Stimulated activated CD8-positive, alpha-beta memory T cell treated with anti-CD3 and anti-CD28 coated beads, Interleukin-7, amount 100 ng/mL, for 1 hour (primary cell): ENCODE results near the gene BHMT.
A peak's percentile ranks its signal among the peaks of the same experiment; 100 is the strongest.
"Not testable (repeated sequence)": the region's sequence is repeated elsewhere in the genome, so short reads cannot be mapped to it uniquely, and the experiment has no call there.

Source experiments
- DNase-seq, 2 donors: peaks; one replicate each; pipeline ENCODE4 v3.0.0-alpha.2; 2020; ENCODE audit warnings: low read depth in 2 of 2

The BHMT gene

GRCh38 chr5:79111960-79112702 is 522 bp downstream of the BHMT start:
- DNase-seq: no peak

GRCh38 chr5:79112703-79113058 is 1.1 kb downstream of the BHMT start:
- DNase-seq: no peak

DNA sequence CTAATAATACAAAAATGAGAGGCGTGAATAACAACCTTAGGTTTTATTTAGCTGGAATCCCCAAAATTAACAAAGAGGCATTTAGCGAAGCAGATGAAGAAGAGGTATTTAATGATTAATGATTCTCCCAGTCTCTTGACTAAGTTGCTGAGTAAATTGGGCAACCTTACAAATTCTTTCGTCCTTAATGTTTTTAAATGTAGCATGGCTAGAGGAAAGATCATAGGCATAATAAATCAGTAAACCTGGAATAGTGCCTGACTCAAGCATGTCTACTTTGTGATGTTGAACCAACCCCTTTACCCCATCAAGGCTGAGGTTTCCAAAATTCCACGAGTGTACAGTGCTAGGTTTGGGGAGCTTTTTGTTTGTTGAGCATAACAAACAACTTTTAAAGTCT is 7.9 kb downstream of the BHMT start:
- no peak for DNase-seq

DNA sequence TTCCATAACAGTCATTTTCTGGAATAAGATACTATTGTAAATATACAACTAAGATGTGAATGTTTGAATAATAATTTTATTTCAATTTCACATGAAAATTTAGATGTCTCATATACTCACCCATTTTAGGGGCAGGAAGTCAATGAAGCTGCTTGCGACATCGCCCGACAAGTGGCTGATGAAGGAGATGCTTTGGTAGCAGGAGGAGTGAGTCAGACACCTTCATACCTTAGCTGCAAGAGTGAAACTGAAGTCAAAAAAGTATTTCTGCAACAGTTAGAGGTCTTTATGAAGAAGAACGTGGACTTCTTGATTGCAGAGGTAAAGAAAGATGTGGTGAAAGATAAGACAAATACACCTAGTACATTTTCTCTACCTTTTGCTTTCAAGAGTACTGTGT is 8.6 kb downstream of the BHMT start:
- no peak for DNase-seq

- DNase-seq: no peak
Observed at GRCh38 chr5:79122973-79123372, 11.4 kb downstream of the BHMT start.

DNA sequence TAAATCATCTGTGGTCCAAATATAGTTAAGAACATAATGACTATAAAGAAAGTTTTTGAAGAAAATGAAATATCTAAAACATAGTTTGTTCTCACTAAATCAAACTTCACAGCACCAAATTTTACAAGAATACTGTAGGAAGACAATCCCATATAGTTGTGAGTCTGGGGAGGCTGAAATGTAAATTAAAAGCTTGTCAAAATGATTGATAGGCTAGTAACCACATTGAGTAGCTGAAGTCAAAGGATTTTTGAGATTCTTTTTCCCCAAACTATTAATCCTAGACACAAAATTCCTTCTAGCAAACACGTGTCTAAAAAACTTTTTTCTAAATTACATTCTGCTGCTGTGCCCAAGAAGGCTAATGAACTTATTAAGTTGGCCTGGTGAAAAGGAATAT is 13.0 kb downstream of the BHMT start:
- no peak for DNase-seq

DNA sequence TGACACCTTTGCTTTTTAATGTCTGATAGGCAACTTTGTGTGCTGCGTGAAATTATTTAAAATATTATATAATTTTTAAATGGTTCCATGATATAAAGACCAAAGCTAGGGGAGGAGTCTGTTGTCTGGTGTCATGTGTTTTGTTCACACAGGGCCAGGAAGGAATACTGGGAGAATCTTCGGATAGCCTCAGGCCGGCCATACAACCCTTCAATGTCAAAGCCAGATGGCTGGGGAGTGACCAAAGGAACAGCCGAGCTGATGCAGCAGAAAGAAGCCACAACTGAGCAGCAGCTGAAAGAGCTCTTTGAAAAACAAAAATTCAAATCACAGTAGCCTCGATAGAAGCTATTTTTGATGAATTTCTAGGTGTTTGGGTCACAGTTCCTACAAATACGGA is 19.2 kb downstream of the BHMT start:
- DNase-seq: no peak

DNA sequence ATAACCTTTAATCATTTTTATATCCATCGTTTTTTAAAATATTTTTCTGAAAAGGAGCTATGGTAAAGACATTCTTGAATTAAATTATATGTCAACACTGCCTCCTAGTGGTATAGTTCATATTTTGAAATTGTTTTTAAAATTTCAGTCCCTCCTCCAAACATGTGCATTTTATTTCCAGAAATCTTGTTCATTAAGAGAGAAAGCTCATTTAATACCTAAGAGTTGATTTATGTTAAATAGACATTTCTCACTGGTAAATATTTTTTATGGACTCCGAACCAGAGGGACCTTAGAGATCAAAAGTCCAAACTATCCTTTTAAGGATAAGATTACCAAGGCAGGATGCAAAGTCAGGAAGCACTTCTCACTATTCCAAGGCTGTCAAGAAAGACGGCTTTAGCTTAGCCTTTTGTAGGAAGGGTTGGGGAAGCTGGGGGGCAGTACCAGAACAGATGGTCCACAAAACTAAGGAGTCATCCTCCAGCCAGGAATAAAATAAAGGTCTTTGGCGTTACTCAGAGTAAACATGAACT is 21.6 kb downstream of the BHMT start:
- DNase-seq: no peak

DNA sequence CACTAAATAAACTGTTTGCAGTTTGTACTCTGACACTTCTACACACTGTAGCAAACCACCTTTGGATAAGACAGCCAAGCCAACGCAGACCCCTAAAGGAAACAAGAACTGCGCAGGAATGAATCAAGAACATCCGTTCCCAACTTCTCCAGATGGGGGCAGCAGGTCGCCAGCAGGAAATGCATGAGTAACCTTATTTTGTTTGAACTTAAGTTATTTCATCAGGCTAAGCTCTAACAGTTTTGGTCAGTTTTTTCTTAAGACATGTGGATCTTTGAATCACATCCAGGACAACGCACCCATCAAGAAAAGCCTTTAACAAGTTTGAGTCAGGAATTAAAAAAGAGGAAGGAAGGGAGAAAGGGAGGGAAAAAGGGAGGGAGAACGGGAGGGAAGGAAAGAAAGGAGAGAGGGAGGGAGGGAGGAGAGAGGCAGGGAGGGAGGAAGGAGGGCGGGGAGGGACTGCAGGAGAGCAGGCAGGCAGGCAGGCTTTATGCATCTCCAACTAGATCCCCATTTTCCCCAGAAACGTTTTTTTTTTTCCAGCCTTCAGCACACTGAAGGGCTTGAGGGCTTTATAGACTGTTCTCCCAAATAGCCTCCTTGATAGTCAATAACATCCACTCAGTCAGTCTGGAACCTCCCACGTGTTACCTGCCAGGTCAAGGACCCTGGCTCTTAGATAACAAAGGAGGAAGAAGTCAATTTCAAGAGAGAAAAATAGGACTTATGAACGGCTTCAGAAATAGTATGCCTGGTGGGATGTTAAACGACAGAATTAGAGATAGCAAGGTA is 22.2 kb downstream of the BHMT start:
- DNase-seq: peak; percentile 24 to 43

DNA sequence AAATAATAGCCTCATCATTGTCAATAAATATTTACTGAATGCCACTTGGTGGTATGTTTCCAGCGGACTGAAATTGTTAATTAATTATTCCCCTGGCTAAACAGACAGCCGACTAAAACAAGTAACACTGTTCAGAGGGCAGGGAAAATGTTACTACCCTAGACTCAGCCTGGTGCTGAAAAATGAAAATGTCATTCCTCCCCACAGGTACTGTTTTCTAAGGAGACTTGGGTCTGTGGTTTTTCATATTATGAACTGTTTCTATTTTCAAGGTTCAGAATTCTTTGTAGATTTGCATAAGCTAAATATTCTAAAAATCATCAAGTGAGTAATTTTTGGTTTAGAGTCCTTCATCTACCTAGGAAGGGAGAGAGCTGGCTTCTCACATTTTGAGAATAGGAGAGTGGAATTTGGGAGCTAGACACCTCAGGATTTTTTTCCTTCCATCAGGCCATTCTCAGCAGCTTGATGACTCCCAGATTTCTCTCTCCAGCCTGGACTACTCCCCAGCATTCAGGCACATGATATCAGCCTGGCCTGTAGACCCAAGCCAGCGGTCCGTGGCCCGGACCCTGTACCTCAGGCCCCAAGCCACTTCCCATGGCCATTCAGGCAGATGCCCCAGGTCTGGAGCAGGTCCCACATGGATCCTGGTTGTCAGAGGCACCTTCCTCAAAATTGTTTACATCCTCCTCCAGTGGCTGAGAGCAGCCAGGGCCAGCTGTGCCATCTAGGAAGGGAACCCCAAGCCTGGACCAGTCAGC is 24.4 kb downstream of the BHMT start:
- no peak for DNase-seq

DNA sequence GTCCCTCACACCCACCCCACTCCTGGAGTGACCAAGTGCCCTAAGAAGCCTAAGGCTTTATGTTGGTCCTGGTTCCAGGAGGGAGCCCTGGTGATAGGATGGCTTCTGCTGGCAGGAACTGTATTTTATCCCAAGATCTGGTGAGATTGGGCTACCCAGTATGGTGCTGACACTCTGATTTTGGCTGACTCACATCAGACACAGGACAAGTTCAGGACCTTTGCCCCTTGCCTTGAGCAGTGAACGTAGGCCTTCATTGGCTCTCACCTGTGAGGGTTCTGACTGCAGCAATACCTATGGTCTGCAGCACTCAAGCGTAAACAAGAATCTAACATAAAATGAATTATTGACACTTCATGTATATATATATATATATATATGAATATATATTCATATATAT is 25.0 kb downstream of the BHMT start:
- DNase-seq: no peak

- DNase-seq: no peak
Observed at GRCh38 chr5:79140553-79140952, 28.9 kb downstream of the BHMT start.

DNA sequence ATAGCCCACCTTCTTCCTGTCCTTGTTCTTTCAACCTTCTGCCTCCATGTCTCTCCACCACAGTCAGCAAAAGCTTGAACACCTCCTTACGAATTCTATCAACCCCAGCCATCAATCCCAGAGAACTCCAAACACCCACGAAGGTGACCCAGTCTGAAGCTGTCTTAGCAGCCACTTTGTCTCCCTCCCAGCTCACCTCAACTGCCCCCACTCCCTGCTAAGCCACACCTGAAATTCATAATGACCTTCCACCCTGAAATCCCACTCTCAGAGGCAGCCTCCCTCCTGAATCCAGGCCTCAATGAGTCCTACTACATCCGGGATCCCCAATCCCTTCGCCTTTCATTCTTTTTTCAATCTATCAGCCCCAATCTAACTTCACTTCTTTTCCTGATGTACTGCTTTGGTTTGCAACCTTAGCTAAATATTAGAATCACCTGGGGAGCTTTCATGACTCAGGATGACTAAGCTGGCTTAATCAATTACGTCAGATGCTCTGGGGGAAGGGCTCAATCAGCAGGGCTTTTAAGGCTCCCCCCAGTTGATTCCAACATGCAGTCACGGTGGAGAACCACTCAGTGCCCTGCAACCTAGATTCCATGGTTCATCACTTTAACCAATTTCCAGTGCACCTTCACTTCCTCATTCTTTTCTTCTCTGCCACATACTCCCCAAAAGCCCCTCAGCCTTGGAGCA is 32.2 kb downstream of the BHMT start:
- DNase-seq: no peak

DNA sequence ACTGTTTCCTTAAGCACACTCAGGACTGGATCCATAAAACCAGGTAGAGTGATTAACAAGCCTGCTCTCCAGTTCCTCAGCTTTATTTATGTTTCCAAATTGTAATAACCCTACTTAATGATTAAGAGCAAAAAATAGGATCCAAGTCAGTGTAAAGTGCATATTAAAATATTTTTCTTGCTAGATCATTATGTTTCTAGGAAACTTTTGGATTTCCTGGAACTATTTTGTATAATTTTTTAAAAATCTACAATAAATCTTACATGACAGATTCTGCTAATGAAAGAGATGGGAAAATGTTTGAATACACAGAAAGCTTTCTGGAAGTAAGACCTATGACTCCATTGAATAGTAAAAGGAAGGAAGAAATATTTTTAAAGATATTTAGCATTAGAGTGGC is 35.5 kb downstream of the BHMT start:
- DNase-seq: no peak

- DNase-seq: no peak
Observed at GRCh38 chr5:79149433-79149832, 37.8 kb downstream of the BHMT start.

DNA sequence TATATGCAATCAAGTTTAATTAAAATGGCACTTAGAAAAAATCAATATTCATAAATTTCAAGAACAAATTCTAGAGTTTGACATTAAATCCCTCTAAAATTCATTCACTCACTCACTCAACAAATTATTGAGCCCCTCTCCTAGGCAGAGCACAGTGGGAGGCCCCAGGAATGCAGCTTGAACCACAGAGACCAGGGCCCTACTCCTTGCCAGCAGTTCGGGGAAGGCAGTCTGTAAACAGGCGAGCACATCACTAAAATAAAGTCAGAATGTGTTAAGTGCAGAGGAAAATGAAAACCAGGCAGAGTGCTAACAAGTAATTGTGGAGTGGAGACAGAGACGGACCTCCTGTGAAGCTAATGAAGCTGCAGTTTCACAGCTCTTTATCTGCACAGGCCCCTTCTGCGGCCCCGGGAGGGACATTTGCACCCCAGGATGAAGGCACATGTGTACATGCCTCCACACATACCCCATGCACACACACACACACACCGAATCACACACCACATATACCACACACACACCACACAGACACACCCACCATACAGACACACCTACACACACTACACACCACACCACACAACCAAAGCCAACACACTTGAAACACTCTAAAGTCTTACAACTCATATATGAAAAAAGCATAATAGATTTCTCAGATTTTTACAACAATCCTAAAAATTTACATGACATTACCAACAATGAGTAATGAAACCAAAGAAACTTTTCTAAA is 40.5 kb downstream of the BHMT start:
- no peak for DNase-seq

DNA sequence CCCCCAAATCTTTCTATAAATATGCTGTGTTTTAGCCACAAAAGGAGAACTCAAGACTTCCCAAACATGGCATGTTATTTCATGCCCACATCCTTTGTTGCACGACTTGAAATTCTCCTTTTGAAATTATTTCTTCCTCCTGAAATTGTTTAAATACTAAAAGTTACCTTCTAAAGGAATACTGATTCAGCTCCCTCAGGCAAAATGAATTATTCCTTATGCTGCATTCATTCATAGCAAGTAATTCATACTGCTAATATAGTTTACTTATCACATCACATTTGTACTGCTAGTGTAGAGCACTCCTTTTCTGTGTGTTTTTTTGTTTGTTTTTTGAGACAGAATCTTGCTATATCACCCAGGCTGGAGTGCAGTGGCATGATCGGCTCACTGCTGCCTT is 45.7 kb downstream of the BHMT start:
- DNase-seq: no peak

DNA sequence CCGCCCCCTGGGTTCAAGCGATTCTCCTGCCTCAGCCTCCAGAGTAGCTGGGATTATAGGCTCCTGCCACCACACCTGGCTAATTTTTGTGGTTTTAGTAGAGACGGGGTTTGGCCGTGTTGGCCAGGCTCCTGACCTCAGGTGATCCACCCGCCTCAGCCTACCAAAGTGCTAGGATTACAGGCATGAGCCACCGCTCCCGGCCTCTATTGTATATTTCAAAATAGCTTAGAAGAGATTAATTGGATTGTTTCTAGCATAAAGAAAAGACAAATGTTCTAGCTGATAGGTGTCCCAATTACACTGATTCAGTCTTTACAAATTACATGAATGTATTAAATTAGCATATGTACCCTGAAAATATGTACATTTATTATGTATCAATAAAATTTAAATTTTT is 50.0 kb downstream of the BHMT start:
- DNase-seq: not testable (repeated sequence)

- no peak for DNase-seq
Observed at GRCh38 chr5:79168031-79168430, 56.4 kb downstream of the BHMT start.

GRCh38 chr5:79170661-79171060 is 59.1 kb downstream of the BHMT start:
- DNase-seq: no peak

DNA sequence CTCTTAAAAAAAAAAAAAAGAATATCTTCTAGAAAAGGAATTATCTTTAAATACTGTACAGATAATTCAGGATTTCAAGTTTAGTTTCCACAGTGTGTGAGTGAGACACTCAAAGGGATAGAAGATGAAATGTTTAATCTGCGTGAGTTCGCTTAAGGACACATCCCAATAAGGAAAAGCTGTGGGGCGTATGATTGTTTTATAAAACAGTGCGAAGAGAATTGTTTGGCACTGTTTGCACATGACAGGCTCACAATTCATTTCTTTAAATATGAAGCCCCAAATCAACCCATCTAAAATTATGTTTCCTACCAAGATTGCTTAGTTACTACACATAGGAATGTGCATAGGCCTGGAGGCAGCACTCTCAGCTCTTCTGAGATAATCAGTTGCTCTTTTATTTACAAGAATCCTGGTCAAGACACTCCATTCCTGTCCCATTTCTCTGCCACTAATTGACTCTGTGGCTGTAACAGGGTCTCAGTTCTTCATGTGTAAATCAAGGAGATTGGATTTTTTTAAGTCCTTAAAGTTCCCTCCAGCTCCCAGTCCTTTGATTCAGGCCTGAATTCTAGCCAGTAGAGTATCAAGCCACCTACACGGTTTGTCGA is 60.1 kb downstream of the BHMT start:
- no peak for DNase-seq
